ENCODE data around the gene CACNA1I.

GRCh38 chr22:39569066-39569465 is 1.5 kb upstream of the CACNA1I start:
- TF ChIP-seq CTCF (conservative IDR thresholded peaks at IDR 0.05; ENCODE audit: low read depth, low read length) (no peak), EZH2 (IDR thresholded peaks at IDR 0.05; ENCODE audit: borderline replicate concordance, low read depth, low read length, poor library complexity, severe bottlenecking) (no peak)
